NCI-H146 (cell line): ENCODE results near the gene ALPG.
"Not testable (repeated sequence)": the region's sequence is repeated elsewhere in the genome, so short reads cannot be mapped to it uniquely, and the experiment has no call there.

Source experiments
- DNase-seq: peaks from one replicate; lab custom pipeline; 2025; lab: John Stamatoyannopoulos, UW

The ALPG gene

GRCh38 chr2:232377319-232377718, 29.3 kb upstream of the ALPG start:
- no peak for DNase-seq

- no peak for DNase-seq
These were observed 28.6 kb upstream of the ALPG start for GRCh38 chr2:232377841-232378734.

GRCh38 chr2:232378735-232379151, 27.9 kb upstream of the ALPG start, which contains the start of gene ALPP:
Gene ALPP, plus strand, starts transcription at chr2:232378751. Its CDS starts 52 bp downstream, at chr2:232378803.
- not testable (repeated sequence) for DNase-seq

DNA sequence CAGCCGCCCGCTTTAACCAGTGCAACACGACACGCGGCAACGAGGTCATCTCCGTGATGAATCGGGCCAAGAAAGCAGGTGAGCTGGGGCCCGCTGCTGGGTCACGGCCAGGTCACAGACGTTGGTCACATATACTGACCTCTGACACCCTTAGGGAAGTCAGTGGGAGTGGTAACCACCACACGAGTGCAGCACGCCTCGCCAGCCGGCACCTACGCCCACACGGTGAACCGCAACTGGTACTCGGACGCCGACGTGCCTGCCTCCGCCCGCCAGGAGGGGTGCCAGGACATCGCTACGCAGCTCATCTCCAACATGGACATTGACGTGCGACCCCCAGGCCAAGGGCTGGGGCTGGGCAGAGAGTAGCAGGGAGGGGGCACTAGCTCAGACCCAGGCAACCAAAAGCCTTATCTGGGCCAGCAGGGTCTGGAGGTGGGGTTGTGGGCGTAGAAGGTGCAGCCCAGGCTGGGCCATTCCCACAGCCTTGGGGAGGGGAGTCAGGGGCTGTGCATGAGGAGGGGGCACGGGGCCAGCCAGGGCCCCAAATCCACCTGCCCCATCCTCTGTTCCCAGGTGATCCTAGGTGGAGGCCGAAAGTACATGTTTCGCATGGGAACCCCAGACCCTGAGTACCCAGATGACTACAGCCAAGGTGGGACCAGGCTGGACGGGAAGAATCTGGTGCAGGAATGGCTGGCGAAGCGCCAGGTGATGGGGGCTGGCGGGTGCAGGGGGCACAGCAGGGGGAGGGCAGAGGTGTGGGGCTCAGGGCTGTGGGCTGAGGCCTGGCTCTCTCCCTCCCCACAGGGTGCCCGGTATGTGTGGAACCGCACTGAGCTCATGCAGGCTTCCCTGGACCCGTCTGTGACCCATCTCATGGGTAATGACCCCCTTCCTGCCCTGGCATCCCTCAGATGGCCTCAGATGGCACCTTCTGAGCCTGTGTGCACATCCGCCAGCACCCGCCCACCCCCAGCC, 26.7 kb upstream of the ALPG start:
- DNase-seq = not testable (repeated sequence)

DNA sequence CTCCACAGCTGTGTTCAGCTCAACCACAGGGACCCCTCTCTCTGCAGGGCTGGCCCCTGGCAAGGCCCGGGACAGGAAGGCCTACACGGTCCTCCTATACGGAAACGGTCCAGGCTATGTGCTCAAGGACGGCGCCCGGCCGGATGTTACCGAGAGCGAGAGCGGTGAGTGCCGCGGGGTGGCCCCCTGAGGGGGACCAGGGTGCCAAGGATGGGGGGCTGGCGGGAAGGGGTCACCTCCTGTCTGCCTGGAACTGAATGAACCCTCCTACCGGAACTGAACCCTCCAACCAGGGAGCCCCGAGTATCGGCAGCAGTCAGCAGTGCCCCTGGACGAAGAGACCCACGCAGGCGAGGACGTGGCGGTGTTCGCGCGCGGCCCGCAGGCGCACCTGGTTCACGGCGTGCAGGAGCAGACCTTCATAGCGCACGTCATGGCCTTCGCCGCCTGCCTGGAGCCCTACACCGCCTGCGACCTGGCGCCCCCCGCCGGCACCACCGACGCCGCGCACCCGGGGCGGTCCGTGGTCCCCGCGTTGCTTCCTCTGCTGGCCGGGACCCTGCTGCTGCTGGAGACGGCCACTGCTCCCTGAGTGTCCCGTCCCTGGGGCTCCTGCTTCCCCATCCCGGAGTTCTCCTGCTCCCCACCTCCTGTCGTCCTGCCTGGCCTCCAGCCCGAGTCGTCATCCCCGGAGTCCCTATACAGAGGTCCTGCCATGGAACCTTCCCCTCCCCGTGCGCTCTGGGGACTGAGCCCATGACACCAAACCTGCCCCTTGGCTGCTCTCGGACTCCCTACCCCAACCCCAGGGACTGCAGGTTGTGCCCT, 25.2 kb upstream of the ALPG start:
- DNase-seq = not testable (repeated sequence)

- no peak for DNase-seq
These were observed 24.1 kb upstream of the ALPG start for GRCh38 chr2:232382331-232383225.

GRCh38 chr2:232384466-232384865, 22.2 kb upstream of the ALPG start:
- no peak for DNase-seq

DNA sequence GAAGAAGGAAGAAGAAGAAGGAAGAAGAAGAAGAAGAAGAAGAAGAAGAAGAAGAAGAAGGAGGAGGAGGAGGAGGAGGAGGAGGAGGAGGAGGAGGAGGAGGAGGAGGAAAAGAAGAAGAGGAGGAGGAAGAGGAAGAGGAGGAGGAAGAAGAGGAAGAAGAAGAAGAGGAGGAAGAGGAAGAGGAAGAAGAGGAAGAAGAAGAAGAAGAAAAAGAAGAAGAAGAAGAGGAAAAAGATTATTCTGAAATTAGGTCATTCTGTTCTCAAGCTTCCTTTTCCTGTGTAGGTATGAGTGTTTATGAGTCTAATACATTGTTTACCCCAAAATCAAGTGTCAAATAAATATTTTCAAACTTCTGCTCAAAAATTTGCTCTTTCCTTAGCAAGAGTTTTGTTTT, 21.6 kb upstream of the ALPG start:
- not testable (repeated sequence) for DNase-seq

DNA sequence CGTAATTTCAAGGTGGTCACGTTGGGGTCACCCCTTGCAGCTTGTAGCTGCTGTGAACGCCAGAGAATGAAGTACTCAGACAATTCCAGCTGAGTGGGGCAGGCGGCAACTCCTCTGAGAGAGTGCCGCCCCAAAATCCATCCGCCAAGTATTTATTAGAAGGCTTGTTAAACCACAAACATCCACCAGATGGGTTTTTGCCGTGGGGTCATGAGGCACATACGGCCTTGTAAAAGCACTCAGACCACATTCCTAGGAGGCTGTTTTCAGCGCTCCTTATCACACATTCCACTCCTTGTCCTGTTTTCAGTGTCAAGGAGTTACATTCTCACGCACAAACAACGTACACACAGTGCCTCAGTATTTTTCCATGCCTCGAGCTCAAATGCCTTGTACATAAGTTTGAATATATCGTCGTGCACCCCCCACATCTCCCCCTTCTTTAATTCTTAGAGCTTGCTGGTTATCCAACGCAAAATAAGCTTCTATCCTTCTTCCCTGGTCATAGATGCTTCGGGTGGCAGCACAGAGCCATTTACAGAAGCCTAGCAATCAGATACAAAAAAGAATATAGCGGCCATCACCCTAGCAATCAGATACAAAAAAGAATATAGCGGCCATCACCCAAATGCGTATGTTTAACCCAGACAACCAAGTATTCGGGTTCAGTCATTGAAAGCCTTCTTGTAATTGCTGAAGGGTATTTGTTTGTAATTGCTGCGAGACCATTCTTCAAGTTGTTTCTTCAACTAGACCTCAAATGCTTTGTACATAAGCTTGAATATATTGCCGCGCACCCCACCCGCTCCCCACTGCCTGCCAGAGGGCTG, 20.8 kb upstream of the ALPG start:
- DNase-seq = no peak

GRCh38 chr2:232386490-232386739, 20.2 kb upstream of the ALPG start:
- DNase-seq = no peak

GRCh38 chr2:232386740-232387450, 19.7 kb upstream of the ALPG start:
- no peak for DNase-seq

GRCh38 chr2:232387451-232388171, 19.0 kb upstream of the ALPG start:
- no peak for DNase-seq

GRCh38 chr2:232388324-232388891, 18.2 kb upstream of the ALPG start:
- no peak for DNase-seq

- no peak for DNase-seq
These were observed 17.3 kb upstream of the ALPG start for GRCh38 chr2:232389327-232389726.

- DNase-seq = no peak
These were observed 16.0 kb upstream of the ALPG start for GRCh38 chr2:232390661-232391060.

- no peak for DNase-seq
These were observed 13.1 kb upstream of the ALPG start for GRCh38 chr2:232393556-232393955.

- DNase-seq = not testable (repeated sequence)
These were observed 12.2 kb upstream of the ALPG start for GRCh38 chr2:232394431-232394830.

DNA sequence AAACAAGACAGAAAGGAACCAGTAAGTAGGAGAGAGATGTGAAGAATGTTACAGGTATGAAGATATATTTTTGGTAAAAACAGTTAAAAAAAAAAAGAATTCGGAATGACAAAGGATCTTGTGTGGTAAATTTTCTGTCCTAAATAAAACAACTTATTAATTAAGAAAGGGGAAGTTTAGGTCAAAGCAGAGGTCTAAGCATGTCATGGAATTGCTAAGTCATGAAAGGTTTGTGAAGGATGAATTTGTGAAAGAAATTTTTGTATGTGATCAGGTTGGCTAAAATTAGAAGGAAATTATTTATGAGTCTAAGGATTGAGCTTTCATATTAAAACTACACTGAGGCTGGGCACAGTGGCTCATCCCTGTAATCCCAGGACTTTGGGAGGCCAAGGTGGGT, 11.1 kb upstream of the ALPG start:
- DNase-seq = no peak
